Suprapubic skin (tissue), 4 donors: ENCODE measurements around the gene FAM83F.
"Not testable (repeated sequence)": the region's sequence is repeated elsewhere in the genome, so short reads cannot be mapped to it uniquely, and the experiment has no call there.

ENCODE experiments used
- CTCF ChIP-seq, 2 donors: fragments of 200-600 bp in 1 of 2; fragments of 450-650 bp in 1 of 2; sonication (generic) in 1 of 2; IDR thresholded peaks; one replicate each; pipeline ENCODE4 v1.5.1; 2016 to 2019; ENCODE audit warnings: antibody characterized with exemption in 2 of 2, mild to moderate bottlenecking in 1 of 2, moderate library complexity in 1 of 2
- EP300 ChIP-seq: sonication (generic); formaldehyde crosslinking; IDR thresholded peaks from one replicate; pipeline ENCODE4 v1.6.1; 2017; ENCODE audit warnings: antibody characterized with exemption
- POLR2AphosphoS5 ChIP-seq, 3 donors: sonication (generic); formaldehyde crosslinking; IDR thresholded peaks; one replicate each; pipeline ENCODE4 v1.6.1; 2017; ENCODE audit warnings: antibody characterized with exemption in 3 of 3

DNA sequence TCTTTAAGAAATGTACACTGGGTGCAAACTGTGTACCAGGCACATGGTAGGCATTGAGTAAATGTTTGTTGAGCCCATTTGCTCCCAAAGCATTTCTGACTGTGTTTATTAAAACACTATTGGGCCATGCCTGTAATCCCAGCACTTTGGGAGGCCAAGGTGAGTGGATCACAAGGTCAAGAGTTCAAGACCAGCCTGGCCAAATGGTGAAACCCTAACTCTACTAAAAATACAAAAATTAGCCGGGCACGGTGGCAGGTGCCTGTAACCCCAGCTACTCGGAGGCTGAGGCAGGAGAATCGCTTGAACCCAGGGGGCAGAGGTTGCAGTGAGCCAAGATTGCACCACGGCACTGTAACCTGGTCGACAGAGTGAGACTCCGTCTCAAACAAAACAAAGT is 1.9 kb upstream of the FAM83F start:
- not testable (repeated sequence) for TF ChIP-seq POLR2AphosphoS5 (IDR thresholded peaks at IDR 0.05); EP300; CTCF (IDR thresholded peaks at IDR 0.05)
